SU-DHL-6 (cell line): ENCODE results near the gene C3orf80.

Experiments
- CTCF ChIP-seq: fragments of 200-600 bp; sonication (generic); IDR thresholded peaks from one replicate; pipeline ENCODE4 v1.5.1; 2017; ENCODE audit warnings: antibody characterized with exemption, mild to moderate bottlenecking, low read length, moderate library complexity; ENCODE audit not compliant: insufficient read depth, poor library complexity, severe bottlenecking
- EZH2phosphoT487 ChIP-seq: fragments of 200-600 bp; sonication (generic), shearing (Covaris generic); conservative IDR thresholded peaks from 2 replicates; pipeline ENCODE4 v1.6.1; 2018; ENCODE audit warnings: mild to moderate bottlenecking, antibody characterized with exemption, low read length, moderate library complexity, mixed read lengths

DNA sequence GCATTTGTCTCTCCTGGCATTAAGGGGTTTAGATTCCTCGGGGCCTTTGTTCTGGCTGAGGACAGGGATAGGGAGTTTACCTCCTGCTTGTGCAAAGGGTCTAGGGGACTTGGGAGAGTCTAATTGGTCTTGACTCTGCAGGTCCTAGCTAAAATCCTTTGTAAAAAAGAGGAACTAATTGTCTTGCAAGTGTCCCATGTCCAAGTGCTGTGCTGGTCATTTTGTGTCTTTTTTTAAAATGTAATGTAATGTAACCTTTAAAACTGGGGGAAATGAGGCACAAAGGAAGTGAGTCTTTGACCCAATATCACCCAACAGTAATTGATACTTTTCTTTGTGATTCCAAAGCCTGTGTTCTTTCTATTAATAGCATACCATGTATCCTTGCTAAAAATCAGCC lies 14.9 kb upstream of the C3orf80 start:
- TF ChIP-seq CTCF (no peak), EZH2phosphoT487 (no peak)
